Prostate gland (tissue), 2 donors: Measurements from ENCODE around the gene HOXA4. TPM values are rescaled to one million over a fixed set of nuclear protein-coding genes. Genes with fewer than 3 reads are reported as not detected.

Experiments
- DNase-seq: peaks from one replicate; pipeline ENCODE4 v3.0.0-alpha.2; 2019; ENCODE audit warnings: low spot score
- H3K27ac ChIP-seq, 2 donors: fragments of 200-600 bp; sonication (generic); 2 replicates each; pipeline ENCODE4 v1.5.1; 2017 to 2019
- H3K27me3 ChIP-seq: fragments of 200-600 bp; sonication (generic); replicated peaks from 2 replicates; pipeline ENCODE4 v1.5.1; 2019; ENCODE audit not compliant: insufficient read depth
- H3K36me3 ChIP-seq, 2 donors: fragments of 200-600 bp; sonication (generic); 1 replicate in 1 of 2; 2 replicates in 1 of 2; pipeline versions ENCODE4 v1.5.1 to v1.8.1; 2017 to 2019
- H3K4me1 ChIP-seq: fragments of 200-600 bp; sonication (generic); replicated peaks from 2 replicates; pipeline ENCODE4 v1.5.1; 2019
- H3K4me3 ChIP-seq, 2 donors: fragments of 200-600 bp; sonication (generic); 2 replicates each; pipeline ENCODE4 v1.5.1; 2017 to 2019
- H3K9me3 ChIP-seq: fragments of 200-600 bp; sonication (generic); 2 replicates; pipeline ENCODE4 v1.5.1; 2017
- POLR2A ChIP-seq: fragments of 450-650 bp; IDR thresholded peaks from one replicate; pipeline ENCODE4 v1.6.1; 2016; ENCODE audit warnings: antibody characterized with exemption, mild to moderate bottlenecking
- POLR2AphosphoS5 ChIP-seq: sonication (generic); formaldehyde crosslinking; IDR thresholded peaks from one replicate; pipeline ENCODE4 v1.6.1; 2017; ENCODE audit warnings: antibody characterized with exemption
- WGBS: methylation state at CpG from one replicate; pipeline ENCODE4 v1.1.5; 2018; 5-methylcytosine and 5-hydroxymethylcytosine counted together
- intact Hi-C: fragments of 100-400 bp; cut with DNase I; formaldehyde crosslinking; loops from one replicate; pipeline ENCODE4 v1.14.2; 2022
- total RNA-seq, 2 donors: library from RNA; depleted of rRNA; stranded (reverse); fragments of >200 nt; gene quantifications; one replicate each; pipeline ENCODE4 v1.1.0, GENCODE V29; 2016
- TF ChIP-seq, protein P1 (sequence below), 4 experiments: fragments of 200-600 bp in 2 of 4; fragments of 450-650 bp in 2 of 4; sonication (generic) in 2 of 4; IDR thresholded peaks; 1 replicate in 3 of 4; 2 replicates in 1 of 4; pipeline ENCODE4 v1.5.1; 2016 to 2019; ENCODE audit warnings: antibody characterized with exemption in 4 of 4, mild to moderate bottlenecking in 2 of 4, moderate library complexity in 2 of 4

Gene HOXA4
- total RNA-seq, 2 donors from 2014 or later, result 1.4 to 1.8 TPM

DNA sequence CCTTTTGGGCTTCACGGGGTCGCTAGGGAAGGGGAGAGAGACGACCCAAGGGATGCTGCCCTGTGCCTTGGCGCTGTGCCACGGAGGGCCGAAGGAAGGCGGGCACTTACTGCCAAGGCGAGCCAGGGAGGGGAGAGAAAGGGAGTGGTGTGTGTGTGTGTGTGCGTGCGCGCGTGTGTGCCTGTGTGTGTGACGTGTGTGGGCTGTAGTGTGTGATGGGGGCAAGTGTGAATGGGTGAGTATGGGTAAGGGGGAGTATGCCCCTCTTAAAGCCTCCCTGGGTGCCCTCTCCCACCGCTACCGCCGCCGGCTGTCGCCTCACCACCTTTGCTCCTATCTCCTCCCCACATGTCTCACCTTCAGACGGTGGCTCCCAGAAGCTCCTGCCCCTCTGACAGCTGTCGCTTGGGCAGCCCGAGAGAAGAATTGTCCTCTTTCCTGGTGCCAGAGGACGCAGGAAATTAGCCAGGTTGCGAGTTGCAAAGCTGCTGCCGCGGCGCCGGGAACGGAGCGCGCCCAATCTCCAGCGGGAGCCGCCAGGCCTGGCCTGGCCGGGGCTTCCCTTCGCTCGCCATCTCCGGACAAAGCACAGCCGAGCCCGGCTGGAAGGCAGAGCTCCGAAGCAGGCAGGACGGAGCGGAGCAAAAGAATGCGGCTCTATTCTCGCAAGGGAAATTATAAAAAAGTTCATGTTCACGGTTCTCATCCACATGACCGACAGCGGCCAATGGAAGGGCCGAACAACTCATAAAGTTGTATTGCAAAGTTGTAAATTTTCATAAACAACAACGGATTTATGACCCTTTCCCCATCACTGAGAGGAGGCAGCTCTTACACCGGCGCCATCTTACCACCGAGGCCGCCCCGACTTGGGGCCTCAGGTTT, 21.6 kb upstream of the HOXA4 start, which contains the start of gene HOXA3:
HOXA3 (minus strand) TSS at position 653 of the 885 bp plus-strand sequence. CDS start 41,943 bp downstream, outside the sequence.
- H3K4me3 ChIP-seq, result peak within 1 kb of the TSS; percentile 39 to 44

DNA sequence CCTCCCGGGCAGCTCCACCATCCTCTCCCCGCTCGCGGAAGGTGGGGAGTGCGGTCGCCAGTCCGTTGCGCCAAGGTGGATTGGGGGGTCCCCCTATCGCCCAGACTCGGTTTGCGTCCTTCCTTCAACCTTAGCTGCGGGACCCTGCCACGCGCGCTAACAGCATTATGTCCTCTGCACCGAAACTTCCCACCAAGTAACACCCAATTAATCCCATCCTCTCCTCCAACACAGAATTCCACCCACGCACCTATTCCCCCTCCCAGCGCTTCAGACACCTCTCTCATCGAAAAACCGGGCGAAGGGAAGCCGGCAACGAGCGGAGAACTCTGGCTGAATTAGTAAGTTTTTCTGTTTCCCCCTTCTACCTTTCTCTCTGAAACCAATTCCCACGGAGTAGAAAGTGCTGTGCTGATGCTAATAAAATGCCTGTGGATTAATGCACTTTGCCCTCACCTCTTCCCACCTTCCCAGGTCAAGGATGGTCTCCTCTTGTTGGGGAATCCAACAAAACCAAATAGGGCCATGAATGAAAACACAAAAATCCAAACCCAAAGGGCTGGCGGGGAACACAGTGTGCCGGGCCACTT, 20.9 kb upstream of the HOXA4 start:
- Histone ChIP-seq H3K4me3 (peak overlapping the region; percentile 39 to 44), H3K36me3 (no peaks in the 10 kb centered on the region), H3K9me3 (no peaks in the 10 kb centered on the region), H3K27ac (peak overlapping the region; percentile 85 to 87), H3K4me1 (peaks cover 7% of the 10 kb centered on the region), H3K27me3 (no peaks in the 10 kb centered on the region)
- no peak for DNase-seq
- intact Hi-C loops, result loop anchor here (5.0 to 10.0 kb wide), 3 partner anchors 949 to 1287 kb away; partner anchors contain the start of genes CBX3 and HNRNPA2B1
- TF ChIP-seq POLR2AphosphoS5 (no peak), POLR2A (no peak)
- TF ChIP-seq, protein P1, sequence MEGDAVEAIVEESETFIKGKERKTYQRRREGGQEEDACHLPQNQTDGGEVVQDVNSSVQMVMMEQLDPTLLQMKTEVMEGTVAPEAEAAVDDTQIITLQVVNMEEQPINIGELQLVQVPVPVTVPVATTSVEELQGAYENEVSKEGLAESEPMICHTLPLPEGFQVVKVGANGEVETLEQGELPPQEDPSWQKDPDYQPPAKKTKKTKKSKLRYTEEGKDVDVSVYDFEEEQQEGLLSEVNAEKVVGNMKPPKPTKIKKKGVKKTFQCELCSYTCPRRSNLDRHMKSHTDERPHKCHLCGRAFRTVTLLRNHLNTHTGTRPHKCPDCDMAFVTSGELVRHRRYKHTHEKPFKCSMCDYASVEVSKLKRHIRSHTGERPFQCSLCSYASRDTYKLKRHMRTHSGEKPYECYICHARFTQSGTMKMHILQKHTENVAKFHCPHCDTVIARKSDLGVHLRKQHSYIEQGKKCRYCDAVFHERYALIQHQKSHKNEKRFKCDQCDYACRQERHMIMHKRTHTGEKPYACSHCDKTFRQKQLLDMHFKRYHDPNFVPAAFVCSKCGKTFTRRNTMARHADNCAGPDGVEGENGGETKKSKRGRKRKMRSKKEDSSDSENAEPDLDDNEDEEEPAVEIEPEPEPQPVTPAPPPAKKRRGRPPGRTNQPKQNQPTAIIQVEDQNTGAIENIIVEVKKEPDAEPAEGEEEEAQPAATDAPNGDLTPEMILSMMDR (IDR thresholded peaks at IDR 0.05), result no peak
- WGBS, result 8% methylated on average over 27 of the region's 27 CpGs

More for the DNA sequence above, 21.6 kb upstream of the HOXA4 start, which contains the start of gene HOXA3:
- WGBS, result 22% methylated on average over 53 of the region's 53 CpGs
- Histone ChIP-seq H3K36me3 (no peaks in the 10 kb centered on the region), H3K27ac (peak within 1 kb of the TSS; percentile 85 to 87), H3K4me1 (peaks cover 7% of the 10 kb centered on the region), H3K9me3 (no peaks in the 10 kb centered on the region), H3K27me3 (no peaks in the 10 kb centered on the region)
- TF ChIP-seq POLR2A (peak; percentile 21), POLR2AphosphoS5 (peak; percentile 64)
- TF ChIP-seq, protein P1 (IDR thresholded peaks at IDR 0.05), result no peak
- intact Hi-C loops, result loop anchor here (5.0 to 10.0 kb wide), 3 partner anchors 950 to 1287 kb away; partner anchors contain the start of genes CBX3 and HNRNPA2B1
- no peak for DNase-seq

DNA sequence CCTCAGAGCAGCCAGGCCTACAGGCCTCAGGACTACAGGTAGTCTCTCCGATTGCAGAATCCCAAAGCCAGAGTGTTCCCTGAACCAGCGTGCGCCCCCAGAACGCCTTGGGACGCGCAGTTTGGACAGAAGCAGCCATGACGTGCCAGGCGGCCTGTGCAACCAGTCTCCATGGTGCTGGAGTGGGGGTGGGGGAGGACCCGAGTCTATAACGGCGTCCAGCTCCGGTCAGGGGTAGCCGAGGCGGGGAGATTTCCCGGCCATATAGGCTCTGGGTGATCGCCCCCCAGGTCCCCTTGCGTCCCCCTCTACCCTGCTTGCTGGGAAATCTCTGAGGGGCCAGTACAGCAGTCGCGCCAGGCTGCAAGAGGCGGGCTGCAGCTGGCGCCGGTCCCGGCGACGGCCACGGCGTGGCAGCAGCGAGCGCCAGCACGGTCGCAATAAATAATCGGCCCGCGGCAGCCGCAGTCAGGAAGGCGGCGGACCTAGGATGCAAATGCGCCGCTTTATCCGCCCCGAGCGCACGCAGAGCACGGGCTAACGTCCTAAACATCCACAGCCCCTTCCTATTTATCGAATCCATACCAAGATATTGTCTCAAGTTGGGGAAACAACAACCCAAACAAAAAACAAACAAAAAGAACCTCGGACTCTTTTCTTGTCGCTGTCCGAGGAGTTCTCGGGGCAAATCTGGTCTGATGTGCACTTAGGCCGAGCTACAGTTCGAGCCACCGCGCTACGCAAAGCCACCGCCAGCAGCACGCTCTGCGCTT, 20.2 kb upstream of the HOXA4 start:
- peak overlapping the region; percentile 39 to 44 for H3K4me3 ChIP-seq
- H3K9me3 ChIP-seq, result no peaks in the 10 kb centered on the region
- peaks cover 7% of the 10 kb centered on the region for H3K4me1 ChIP-seq
- intact Hi-C loops, result loop anchor here (5.0 to 10.0 kb wide), 3 partner anchors 948 to 1286 kb away; partner anchors contain the start of genes CBX3 and HNRNPA2B1
- DNase-seq, result peak; percentile 77
- whole genome bisulfite sequencing, result 1% methylated on average over 48 of the region's 58 CpGs
- H3K27ac ChIP-seq, result peak overlapping the region; percentile 85 to 87
- TF ChIP-seq POLR2A, result peak; percentile 72
- TF ChIP-seq POLR2AphosphoS5, result peak; percentile 63
- TF ChIP-seq, protein P1 (IDR thresholded peaks at IDR 0.05), result peak; percentile 70 to 91 (median 83)
- H3K27me3 ChIP-seq, result no peaks in the 10 kb centered on the region
- no peaks in the 10 kb centered on the region for H3K36me3 ChIP-seq

DNA sequence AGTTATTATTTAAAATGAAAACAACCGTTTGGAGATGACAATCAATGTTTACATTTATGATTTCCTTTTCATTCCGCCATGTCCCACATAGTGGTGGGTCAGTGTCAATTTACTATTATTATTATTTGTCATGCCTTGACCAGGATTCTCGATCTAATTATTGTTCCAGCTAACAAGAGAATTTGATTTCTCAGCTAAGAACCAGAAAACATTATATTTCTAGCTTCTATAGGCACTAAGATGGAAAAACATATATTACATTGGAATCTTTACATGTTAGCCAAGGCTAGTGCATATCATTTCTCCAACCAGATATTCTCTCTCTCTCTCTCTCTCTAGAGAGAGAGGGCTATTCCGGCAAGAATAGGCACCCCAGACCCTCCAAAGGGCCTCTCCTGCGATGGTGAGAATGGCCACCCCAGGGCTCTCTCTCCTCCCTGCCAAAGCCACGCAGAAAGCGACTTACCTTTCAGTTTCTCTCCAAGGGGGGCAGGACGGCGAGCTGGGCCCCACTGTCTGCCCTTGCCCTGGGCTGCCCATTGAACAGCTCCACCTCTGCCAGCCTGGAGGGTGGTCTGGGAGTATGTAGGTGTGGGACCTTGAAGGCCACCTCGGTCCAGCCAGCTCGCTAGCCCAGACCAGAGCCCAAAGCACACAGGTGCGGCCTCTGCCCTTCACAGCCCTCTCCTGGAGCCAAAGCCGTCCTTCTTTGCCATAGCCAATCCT, 19.4 kb upstream of the HOXA4 start:
- no peaks in the 10 kb centered on the region for H3K27me3 ChIP-seq
- H3K4me1 ChIP-seq, result peaks cover 4% of the 10 kb centered on the region
- intact Hi-C loops, result loop anchor here (5.0 to 10.0 kb wide), 3 partner anchors 948 to 1285 kb away; partner anchors contain the start of genes CBX3 and HNRNPA2B1
- 49% methylated on average over 13 of the region's 13 CpGs for WGBS
- peak; percentile 23 for DNase-seq
- no peaks in the 10 kb centered on the region for H3K9me3 ChIP-seq
- H3K27ac ChIP-seq, result peak overlapping the region; percentile 85 to 87
- H3K36me3 ChIP-seq, result no peaks in the 10 kb centered on the region
- H3K4me3 ChIP-seq, result peak overlapping the region; percentile 39 to 44
- TF ChIP-seq, protein P1 (IDR thresholded peaks at IDR 0.05), result no peak
- TF ChIP-seq POLR2A (no peak), POLR2AphosphoS5 (no peak)
